ENCODE data around the gene SIT1.
A peak's percentile ranks its signal among the peaks of the same experiment; 100 is the strongest.

GRCh38 chr9:35646533-35647265, 4.0 kb downstream of the SIT1 start:
- peak; percentile 88 for TF ChIP-seq POLR2A (IDR thresholded peaks at IDR 0.05)
- TF ChIP-seq, protein P1, sequence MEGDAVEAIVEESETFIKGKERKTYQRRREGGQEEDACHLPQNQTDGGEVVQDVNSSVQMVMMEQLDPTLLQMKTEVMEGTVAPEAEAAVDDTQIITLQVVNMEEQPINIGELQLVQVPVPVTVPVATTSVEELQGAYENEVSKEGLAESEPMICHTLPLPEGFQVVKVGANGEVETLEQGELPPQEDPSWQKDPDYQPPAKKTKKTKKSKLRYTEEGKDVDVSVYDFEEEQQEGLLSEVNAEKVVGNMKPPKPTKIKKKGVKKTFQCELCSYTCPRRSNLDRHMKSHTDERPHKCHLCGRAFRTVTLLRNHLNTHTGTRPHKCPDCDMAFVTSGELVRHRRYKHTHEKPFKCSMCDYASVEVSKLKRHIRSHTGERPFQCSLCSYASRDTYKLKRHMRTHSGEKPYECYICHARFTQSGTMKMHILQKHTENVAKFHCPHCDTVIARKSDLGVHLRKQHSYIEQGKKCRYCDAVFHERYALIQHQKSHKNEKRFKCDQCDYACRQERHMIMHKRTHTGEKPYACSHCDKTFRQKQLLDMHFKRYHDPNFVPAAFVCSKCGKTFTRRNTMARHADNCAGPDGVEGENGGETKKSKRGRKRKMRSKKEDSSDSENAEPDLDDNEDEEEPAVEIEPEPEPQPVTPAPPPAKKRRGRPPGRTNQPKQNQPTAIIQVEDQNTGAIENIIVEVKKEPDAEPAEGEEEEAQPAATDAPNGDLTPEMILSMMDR (IDR thresholded peaks at IDR 0.05) = peak; percentile 95 to 98 (median 98)

Data from right lobe of liver (tissue), 4 donors.